HUES6 (cell line): ENCODE data around the gene PLCH1.

ENCODE experiments used
- H3K27ac ChIP-seq: 2 replicates; pipeline ENCODE4 v1.7.0; 2013; ENCODE audit warnings: low read depth, mild to moderate bottlenecking, low read length, inconsistent platforms
- H3K27me3 ChIP-seq: 2 replicates; pipeline ENCODE4 v1.6.1; 2013; ENCODE audit warnings: low read length; ENCODE audit not compliant: control insufficient read depth, insufficient read depth
- H3K36me3 ChIP-seq: 2 replicates; pipeline ENCODE4 v1.6.1; 2013; ENCODE audit warnings: low read length; ENCODE audit not compliant: control insufficient read depth, insufficient read depth
- H3K4me1 ChIP-seq: 2 replicates; pipeline ENCODE4 v1.6.1; 2013; ENCODE audit warnings: low read length; ENCODE audit not compliant: control insufficient read depth, insufficient read depth
- H3K4me3 ChIP-seq: 2 replicates; pipeline ENCODE4 v1.5.1; 2013; ENCODE audit warnings: low read depth, low read length
- H3K9ac ChIP-seq: one replicate; pipeline ENCODE4 v1.6.1; 2013; ENCODE audit warnings: mild to moderate bottlenecking, low read length
- H3K9me3 ChIP-seq: 2 replicates; pipeline ENCODE4 v1.6.1; 2013; ENCODE audit warnings: low read depth, low read length; ENCODE audit not compliant: control insufficient read depth, insufficient read depth

Gene PLCH1

DNA sequence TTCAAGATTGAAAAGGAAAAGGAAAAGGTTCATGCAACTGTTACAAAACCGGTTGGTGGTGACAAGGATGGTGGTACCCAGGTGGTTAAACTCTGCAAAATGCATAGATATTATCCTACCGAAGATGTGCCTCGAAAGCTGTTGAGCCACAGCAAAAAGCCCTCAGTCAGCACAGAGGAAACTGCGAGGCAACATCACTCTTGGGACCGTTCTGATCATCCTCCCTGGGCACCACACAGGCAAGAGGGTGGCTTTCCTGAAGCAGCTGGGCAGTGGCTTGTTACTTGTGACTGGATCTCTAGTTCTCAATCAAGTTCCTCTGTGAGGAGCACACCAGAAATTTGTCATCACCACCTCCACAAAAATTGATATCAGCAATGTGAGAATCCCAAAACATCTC lies 86.9 kb downstream of the PLCH1 start:
- Histone ChIP-seq H3K27me3 (no peaks in the 10 kb centered on the region), H3K9me3 (no peaks in the 10 kb centered on the region), H3K9ac (no peak overlapping the region), H3K4me3 (no peak overlapping the region), H3K4me1 (peaks cover 14% of the 10 kb centered on the region), H3K27ac (no peak overlapping the region), H3K36me3 (no peaks in the 10 kb centered on the region)

- Histone ChIP-seq H3K4me3 (no peak overlapping the region), H3K27me3 (no peaks in the 10 kb centered on the region), H3K9me3 (no peaks in the 10 kb centered on the region), H3K36me3 (no peaks in the 10 kb centered on the region), H3K9ac (no peak overlapping the region), H3K27ac (no peak overlapping the region), H3K4me1 (peaks cover 14% of the 10 kb centered on the region)
Measured at GRCh38 chr3:155657161-155657560, 87.7 kb downstream of the PLCH1 start.

- Histone ChIP-seq H3K27me3 (no peaks in the 10 kb centered on the region), H3K36me3 (no peaks in the 10 kb centered on the region), H3K9me3 (no peaks in the 10 kb centered on the region), H3K4me1 (peaks cover 7% of the 10 kb centered on the region), H3K4me3 (no peak overlapping the region), H3K27ac (no peak overlapping the region), H3K9ac (no peak overlapping the region)
Measured at GRCh38 chr3:155656466-155656865, 88.4 kb downstream of the PLCH1 start.

DNA sequence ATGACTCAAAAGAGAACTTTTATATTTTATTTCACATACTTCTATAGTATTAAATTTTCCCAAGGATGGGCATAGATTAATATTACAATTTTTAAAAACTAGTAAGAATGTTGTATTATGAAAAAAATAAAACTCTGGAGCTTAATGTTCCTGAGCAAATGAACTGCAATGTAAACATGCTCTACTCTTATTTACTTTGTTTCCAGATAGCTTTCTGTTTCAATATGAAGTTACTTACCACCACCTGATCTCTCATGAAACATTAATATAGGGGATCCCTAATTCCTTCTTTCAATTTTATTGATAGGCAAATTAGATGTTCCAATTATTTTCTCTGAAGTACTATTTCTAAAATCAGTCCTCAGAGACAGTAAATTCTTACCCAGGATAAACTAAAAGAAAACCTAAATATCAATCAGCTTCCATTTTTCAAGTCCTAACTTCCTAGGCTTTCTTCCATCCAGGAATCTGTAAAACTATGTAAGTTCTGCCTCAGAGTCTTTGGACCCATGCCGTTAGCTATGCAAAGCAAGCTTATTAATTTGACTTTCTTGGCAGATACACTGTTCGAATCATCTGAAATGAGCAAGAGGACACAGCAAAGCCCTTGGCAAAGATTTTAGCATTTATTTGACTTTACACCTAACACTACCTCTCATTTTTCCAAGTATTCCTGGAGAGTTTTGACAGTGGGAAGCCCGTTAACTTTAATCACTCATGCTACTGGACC lies 93.2 kb downstream of the PLCH1 start:
- H3K27ac ChIP-seq: no peak overlapping the region
- no peaks in the 10 kb centered on the region for H3K9me3 ChIP-seq
- no peaks in the 10 kb centered on the region for H3K36me3 ChIP-seq

DNA sequence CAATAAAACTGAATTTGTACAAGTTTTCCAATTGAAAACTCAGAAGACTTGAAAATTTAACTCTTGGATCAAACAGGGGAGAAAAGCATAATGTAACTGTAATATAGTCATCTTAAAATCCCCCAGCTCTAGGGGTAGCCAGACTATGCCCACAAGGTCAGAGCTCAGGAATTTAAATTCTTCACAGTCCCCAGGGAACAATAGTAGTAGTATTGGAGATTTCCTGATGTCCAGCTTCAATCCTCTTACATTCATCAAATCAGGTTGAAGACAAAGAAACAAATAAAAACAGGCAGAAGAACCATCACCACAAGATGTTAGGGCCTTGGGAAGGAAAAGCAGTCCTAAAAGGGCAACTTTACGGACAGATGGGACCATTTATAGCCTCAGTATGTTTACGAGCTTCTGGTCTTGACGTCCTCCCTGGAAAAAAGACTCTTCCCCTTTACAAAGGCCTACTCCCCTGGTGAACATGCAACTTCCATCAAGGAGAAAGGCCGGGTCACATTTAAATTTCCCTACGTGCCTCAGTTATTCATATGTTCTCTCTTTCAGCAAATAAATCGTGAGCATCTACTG lies 96.8 kb downstream of the PLCH1 start:
- Histone ChIP-seq H3K27me3 (no peaks in the 10 kb centered on the region), H3K4me1 (peaks cover 27% of the 10 kb centered on the region), H3K36me3 (no peaks in the 10 kb centered on the region), H3K9me3 (no peaks in the 10 kb centered on the region), H3K9ac (no peak overlapping the region), H3K4me3 (no peak overlapping the region), H3K27ac (no peak overlapping the region)

More for the DNA sequence above, 93.2 kb downstream of the PLCH1 start:
- Histone ChIP-seq H3K27me3 (no peaks in the 10 kb centered on the region), H3K4me3 (no peak overlapping the region), H3K4me1 (peaks cover 20% of the 10 kb centered on the region), H3K9ac (no peak overlapping the region)

GRCh38 chr3:155647206-155647605 lies 97.7 kb downstream of the PLCH1 start:
- H3K4me1 ChIP-seq: peaks cover 27% of the 10 kb centered on the region
- H3K9me3 ChIP-seq: no peaks in the 10 kb centered on the region
- H3K9ac ChIP-seq: no peak overlapping the region
- H3K36me3 ChIP-seq: no peaks in the 10 kb centered on the region
- no peaks in the 10 kb centered on the region for H3K27me3 ChIP-seq
- no peak overlapping the region for H3K4me3 ChIP-seq
- H3K27ac ChIP-seq: no peak overlapping the region

DNA sequence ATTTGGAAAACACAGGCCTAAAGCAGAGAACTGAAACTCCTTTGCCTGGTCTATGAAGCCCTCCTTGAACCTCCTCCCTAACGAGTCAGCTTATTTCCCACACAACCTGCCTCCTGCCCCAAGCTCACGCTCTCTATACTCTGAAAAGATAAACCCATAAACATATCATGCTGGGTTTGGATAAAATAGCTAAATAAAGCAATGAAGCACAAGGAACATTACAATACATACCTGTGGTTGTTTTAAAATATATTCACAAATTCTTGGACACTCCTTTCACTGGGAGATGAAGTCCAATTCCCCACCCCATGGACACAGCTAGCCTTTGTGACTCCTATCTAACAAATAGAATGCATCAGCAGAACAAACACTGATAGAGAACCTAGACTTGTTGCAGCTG lies 98.2 kb downstream of the PLCH1 start:
- H3K9ac ChIP-seq: no peak overlapping the region
- H3K9me3 ChIP-seq: no peaks in the 10 kb centered on the region

GRCh38 chr3:155646128-155646527 lies 98.7 kb downstream of the PLCH1 start:
- H3K9ac ChIP-seq: no peak overlapping the region

More for the DNA sequence above, 98.2 kb downstream of the PLCH1 start:
- peaks cover 27% of the 10 kb centered on the region for H3K4me1 ChIP-seq
- H3K27me3 ChIP-seq: no peaks in the 10 kb centered on the region
- no peak overlapping the region for H3K4me3 ChIP-seq
- H3K27ac ChIP-seq: no peak overlapping the region
- no peaks in the 10 kb centered on the region for H3K36me3 ChIP-seq

GRCh38 chr3:155643581-155644165 lies 101.2 kb downstream of the PLCH1 start:
- Histone ChIP-seq H3K9me3 (no peaks in the 10 kb centered on the region), H3K36me3 (no peaks in the 10 kb centered on the region), H3K4me3 (no peak overlapping the region), H3K4me1 (peaks cover 35% of the 10 kb centered on the region), H3K27ac (no peak overlapping the region), H3K9ac (no peak overlapping the region), H3K27me3 (no peaks in the 10 kb centered on the region)

More at GRCh38 chr3:155646128-155646527, 98.7 kb downstream of the PLCH1 start:
- no peaks in the 10 kb centered on the region for H3K9me3 ChIP-seq
- no peak overlapping the region for H3K4me3 ChIP-seq
- H3K27ac ChIP-seq: no peak overlapping the region
- peaks cover 27% of the 10 kb centered on the region for H3K4me1 ChIP-seq
- H3K36me3 ChIP-seq: no peaks in the 10 kb centered on the region
- no peaks in the 10 kb centered on the region for H3K27me3 ChIP-seq

DNA sequence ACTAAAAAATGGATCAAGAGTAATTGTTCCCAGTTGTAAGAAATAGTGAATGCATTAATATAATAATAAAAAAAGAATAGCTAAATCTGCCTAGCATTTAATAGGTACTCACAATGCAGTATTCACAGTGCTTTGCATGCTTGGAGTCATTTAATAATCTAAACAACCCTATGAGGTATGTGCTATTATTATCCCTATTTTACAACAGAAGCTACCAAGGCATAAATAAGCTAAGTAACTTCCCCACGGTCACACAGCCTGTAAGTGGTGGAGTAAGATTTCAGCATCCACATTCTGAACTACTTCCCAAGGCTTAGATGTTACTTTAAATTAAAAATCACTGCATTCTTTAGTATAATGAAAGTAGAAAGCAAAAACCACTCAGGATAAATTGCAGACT lies 102.9 kb downstream of the PLCH1 start:
- H3K27me3 ChIP-seq: no peaks in the 10 kb centered on the region
- no peak overlapping the region for H3K27ac ChIP-seq
- no peaks in the 10 kb centered on the region for H3K36me3 ChIP-seq
- H3K9me3 ChIP-seq: no peaks in the 10 kb centered on the region
- H3K4me3 ChIP-seq: no peak overlapping the region
- peaks cover 18% of the 10 kb centered on the region for H3K4me1 ChIP-seq
- no peak overlapping the region for H3K9ac ChIP-seq

DNA sequence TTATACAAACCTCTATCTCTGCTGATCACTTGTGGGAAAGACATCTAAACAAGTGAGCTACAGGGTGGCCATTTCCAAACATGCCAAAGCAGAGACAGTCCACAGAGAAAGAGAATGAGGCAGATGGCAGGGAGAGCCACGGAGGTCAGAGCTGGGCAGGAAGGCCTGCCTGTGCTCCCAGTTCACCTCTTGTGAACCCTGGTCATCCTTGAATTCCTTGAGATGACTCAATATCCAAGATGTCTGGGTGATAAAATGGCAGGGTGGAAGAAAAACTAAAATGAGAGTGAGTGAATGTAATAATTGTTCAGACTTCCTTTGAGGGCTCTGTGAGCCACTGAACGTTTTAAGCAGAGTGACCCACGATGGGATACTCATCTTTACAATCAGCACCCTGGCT lies 104.8 kb downstream of the PLCH1 start:
- Histone ChIP-seq H3K9me3 (no peaks in the 10 kb centered on the region), H3K27ac (no peak overlapping the region)

More for the DNA sequence above, 104.8 kb downstream of the PLCH1 start:
- Histone ChIP-seq H3K4me1 (peaks cover 9% of the 10 kb centered on the region), H3K9ac (no peak overlapping the region), H3K4me3 (no peak overlapping the region), H3K36me3 (no peaks in the 10 kb centered on the region), H3K27me3 (no peaks in the 10 kb centered on the region)
